HCT116 (cell line): ENCODE results near the gene ERG. TPM values are rescaled to one million over a fixed set of nuclear protein-coding genes. Genes with fewer than 3 reads are reported as not detected.

ENCODE experiments used
- ATAC-seq: fragments of 200-7000 bp; cut with Tn5 transposase; 2 replicates; pipeline ENCODE4 v1.9.1; 2020; ENCODE audit warnings: mild to moderate bottlenecking, moderate library complexity
- BruUV-seq: library from RNA; stranded (reverse); fragments of 400-500 nt; replicated peaks from 2 replicates; lab custom pipeline; 2021; lab: Mats Ljungman, UMichigan
- CTCF ChIA-PET: fragments of 300-600 bp; sonication (Branson Sonifier 250); formaldehyde crosslinking; loops from one replicate; lab custom pipeline; 2021; ENCODE audit warnings: antibody characterized with exemption; lab: Charles Lee
- POLR2A ChIA-PET: fragments of 300-600, 350-600 bp; sonication (Branson Sonifier 250); formaldehyde crosslinking; loops from one replicate; lab custom pipeline; 2021; ENCODE audit warnings: antibody characterized with exemption; lab: Charles Lee
- RAD21 ChIA-PET, 2 experiments: fragments of 300-600 bp; sonication (Branson Sonifier 250); formaldehyde crosslinking; loops; one replicate each; lab custom pipeline; 2023; ENCODE audit warnings: low total read pairs in 2 of 2; ENCODE audit not compliant: uncharacterized antibody in 2 of 2, unreplicated experiment in 2 of 2, low non-redundant PET in 1 of 2; lab: Charles Lee
- DNase-seq: peaks from one replicate; pipeline ENCODE4 v3.0.0-alpha.2; 2010; ENCODE audit warnings: low read depth, low spot score
- H2AFZ ChIP-seq: fragments of 200-600 bp; shearing (Covaris generic), sonication (generic); 2 replicates; pipeline ENCODE4 v1.6.1; 2017; ENCODE audit warnings: low read depth, mixed run types, mixed read lengths, antibody characterized with exemption, low read length; ENCODE audit not compliant: poor library complexity, severe bottlenecking
- H3K27ac ChIP-seq: 2 replicates; pipeline ENCODE4 v1.5.1; 2012; ENCODE audit warnings: low read depth, low read length
- H3K27me3 ChIP-seq: fragments of 200-600 bp; sonication (generic); 2 replicates; pipeline ENCODE4 v1.6.1; 2016; ENCODE audit warnings: mixed run types, low read length, mixed read lengths; ENCODE audit not compliant: insufficient read depth
- H3K36me3 ChIP-seq, 2 experiments: fragments of 200-500 bp in 1 of 2; fragments of 200-600 bp in 1 of 2; sonication (Bioruptor generic) in 1 of 2; sonication (generic) in 1 of 2; 2 replicates each; pipeline versions ENCODE4 v1.5.1 to v1.6.1; 2014 to 2016; ENCODE audit warnings: low read length in 2 of 2, inconsistent platforms in 1 of 2, mixed read lengths in 1 of 2, mixed run types in 1 of 2; ENCODE audit not compliant: insufficient read depth in 2 of 2, control insufficient read depth in 1 of 2
- H3K4me1 ChIP-seq, 2 experiments: fragments of 200-600 bp in 1 of 2; sonication (generic) in 1 of 2; 2 replicates each; pipeline versions ENCODE4 v1.5.1 to v1.6.1; 2012 to 2017; ENCODE audit warnings: low read length in 2 of 2, inconsistent platforms in 1 of 2, mild to moderate bottlenecking in 1 of 2, mixed read lengths in 1 of 2, mixed run types in 1 of 2, moderate library complexity in 1 of 2; ENCODE audit not compliant: insufficient read depth in 2 of 2, control insufficient read depth in 1 of 2
- H3K4me2 ChIP-seq: fragments of 200-600 bp; sonication (generic); 2 replicates; pipeline ENCODE4 v1.6.1; 2017; ENCODE audit warnings: mixed run types, low read length, mixed read lengths
- H3K4me3 ChIP-seq, 2 experiments: fragments of 200-600 bp in 1 of 2; sonication (generic) in 1 of 2; replicated peaks in 1 of 2; 2 replicates each; pipeline ENCODE4 v1.5.1; 2011 to 2016; ENCODE audit warnings: low read length in 2 of 2, control low read depth in 1 of 2, low read depth in 1 of 2, mild to moderate bottlenecking in 1 of 2, mixed read lengths in 1 of 2, mixed run types in 1 of 2
- H3K79me2 ChIP-seq: fragments of 200-600 bp; sonication (generic); 2 replicates; pipeline ENCODE4 v1.6.1; 2017; ENCODE audit warnings: mild to moderate bottlenecking, mixed run types, low read length, moderate library complexity, mixed read lengths; ENCODE audit not compliant: insufficient read depth
- H3K9ac ChIP-seq: fragments of 200-600 bp; sonication (generic); 2 replicates; pipeline ENCODE4 v1.6.1; 2016; ENCODE audit warnings: low read length, mixed read lengths
- H3K9me2 ChIP-seq: fragments of 200-600 bp; sonication (generic), shearing (Covaris generic); 2 replicates; pipeline ENCODE4 v1.6.1; 2017; ENCODE audit warnings: mixed run types, mild to moderate bottlenecking, moderate library complexity; ENCODE audit not compliant: insufficient read depth
- H3K9me3 ChIP-seq, 2 experiments: fragments of 200-500 bp in 1 of 2; fragments of 200-600 bp in 1 of 2; sonication (Bioruptor generic) in 1 of 2; sonication (generic) in 1 of 2; 2 replicates each; pipeline ENCODE4 v1.6.1; 2014 to 2017; ENCODE audit warnings: low read length in 2 of 2, mixed read lengths in 2 of 2, inconsistent platforms in 1 of 2, low read depth in 1 of 2, mild to moderate bottlenecking in 1 of 2, mixed run types in 1 of 2, moderate library complexity in 1 of 2; ENCODE audit not compliant: control insufficient read depth in 1 of 2, insufficient read depth in 1 of 2
- H4K20me1 ChIP-seq: fragments of 200-600 bp; sonication (generic), shearing (Covaris generic); 2 replicates; pipeline ENCODE4 v1.6.1; 2017; ENCODE audit warnings: mixed run types, mild to moderate bottlenecking, moderate library complexity; ENCODE audit not compliant: insufficient read depth
- EGR1 ChIP-seq: IDR thresholded peaks from 2 replicates; pipeline ENCODE4 v1.6.1; 2012; ENCODE audit warnings: low read depth
- EZH2 ChIP-seq: fragments of 200-600 bp; sonication (generic); IDR thresholded peaks from 2 replicates; pipeline ENCODE4 v1.6.1; 2017; ENCODE audit warnings: antibody characterized with exemption, mixed run types
- EZH2phosphoT487 ChIP-seq: fragments of 200-600 bp; IDR thresholded peaks from 2 replicates; pipeline ENCODE4 v1.6.1; 2018; ENCODE audit warnings: antibody characterized with exemption, borderline replicate concordance
- JUND ChIP-seq: IDR thresholded peaks from 2 replicates; pipeline ENCODE4 v1.6.1; 2012
- POLR2A ChIP-seq: IDR thresholded peaks from 2 replicates; pipeline ENCODE4 v1.7.0; 2011; ENCODE audit warnings: borderline replicate concordance; ENCODE audit not compliant: insufficient read depth, insufficient read length; ENCODE audit errors: extremely low read depth
- POLR2AphosphoS5 ChIP-seq: IDR thresholded peaks from 2 replicates; pipeline ENCODE4 v1.6.1; 2011; ENCODE audit warnings: mild to moderate bottlenecking, low read depth, low read length, moderate library complexity
- SIN3A ChIP-seq: IDR thresholded peaks from 2 replicates; pipeline ENCODE4 v1.6.1; 2012; ENCODE audit warnings: low read depth
- SP1 ChIP-seq: IDR thresholded peaks from 2 replicates; pipeline ENCODE4 v1.6.1; 2012; ENCODE audit warnings: low read depth
- TCF7L2 ChIP-seq: IDR thresholded peaks from 2 replicates; pipeline ENCODE4 v1.7.0; 2011; ENCODE audit warnings: borderline replicate concordance, inconsistent platforms; ENCODE audit not compliant: insufficient read depth, insufficient read length; ENCODE audit errors: extremely low read depth
- ZNF274 ChIP-seq: fragments of 200-500 bp; sonication (Bioruptor generic); IDR thresholded peaks from 2 replicates; pipeline ENCODE4 v1.6.1; 2014; ENCODE audit warnings: mild to moderate bottlenecking, low read depth, low read length, inconsistent platforms
- intact Hi-C: fragments of 100-400 bp; cut with micrococcal nuclease; formaldehyde crosslinking; loops from 2 replicates; pipeline ENCODE4 v1.10.0; 2022
- total RNA-seq: library from RNA; stranded (reverse); gene quantifications from one replicate; pipeline ENCODE4 v1.2.1, GENCODE V29; 2021; ENCODE audit not compliant: unreplicated experiment
- TF ChIP-seq, protein P1 (sequence below), 3 experiments: fragments of 200-600 bp in 1 of 3; sonication (generic) in 1 of 3; IDR thresholded peaks in 2 of 3; conservative IDR thresholded peaks in 1 of 3; 2 replicates each; pipeline ENCODE4 v1.5.1; 2012 to 2017; ENCODE audit warnings: low read depth in 2 of 3, low read length in 2 of 3, antibody characterized with exemption in 1 of 3, borderline replicate concordance in 1 of 3, control low read depth in 1 of 3, mild to moderate bottlenecking in 1 of 3, mixed read lengths in 1 of 3, mixed run types in 1 of 3, moderate library complexity in 1 of 3; ENCODE audit not compliant: insufficient read depth in 1 of 3

ERG gene
- total RNA-seq, 1 experiment from 2014 or later: 0.17 TPM

DNA sequence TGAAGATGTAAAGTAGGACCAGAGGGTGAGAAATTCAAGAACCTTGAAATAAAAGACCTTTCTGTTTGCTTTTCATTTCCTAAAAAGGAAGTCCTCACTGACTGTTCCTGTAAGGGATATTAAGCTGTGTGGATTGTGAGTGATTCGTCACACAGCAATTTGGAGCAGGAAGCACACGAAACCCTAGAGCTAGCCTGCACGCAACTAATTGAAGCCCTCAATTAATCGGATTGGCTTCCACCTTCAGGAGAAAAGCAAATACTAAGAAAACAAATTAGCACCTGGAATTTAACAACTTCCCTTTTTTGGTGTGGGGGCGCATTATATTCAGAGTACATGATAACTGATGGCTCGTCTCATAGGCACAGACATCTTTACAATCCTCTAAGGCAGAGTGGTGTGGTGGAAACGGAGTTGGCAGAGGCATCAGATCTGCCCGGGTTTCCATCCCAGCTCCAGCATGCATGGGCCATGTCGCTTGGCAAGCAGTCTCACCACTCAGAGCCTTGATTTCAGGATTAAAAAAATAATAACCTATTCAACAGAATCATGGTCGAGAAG is 146.2 kb downstream of the ERG start:
- intact Hi-C loops: loop anchor here (1.0 to 2.0 kb wide), 3 partner anchors 133 to 652 kb away; no protein-coding TSS in a partner anchor
- peaks cover 4% of the 10 kb centered on the region; the same call in 1 of the 2 replicates for H3K27me3 ChIP-seq
- no peak overlapping the region for H3K4me2 ChIP-seq

DNA sequence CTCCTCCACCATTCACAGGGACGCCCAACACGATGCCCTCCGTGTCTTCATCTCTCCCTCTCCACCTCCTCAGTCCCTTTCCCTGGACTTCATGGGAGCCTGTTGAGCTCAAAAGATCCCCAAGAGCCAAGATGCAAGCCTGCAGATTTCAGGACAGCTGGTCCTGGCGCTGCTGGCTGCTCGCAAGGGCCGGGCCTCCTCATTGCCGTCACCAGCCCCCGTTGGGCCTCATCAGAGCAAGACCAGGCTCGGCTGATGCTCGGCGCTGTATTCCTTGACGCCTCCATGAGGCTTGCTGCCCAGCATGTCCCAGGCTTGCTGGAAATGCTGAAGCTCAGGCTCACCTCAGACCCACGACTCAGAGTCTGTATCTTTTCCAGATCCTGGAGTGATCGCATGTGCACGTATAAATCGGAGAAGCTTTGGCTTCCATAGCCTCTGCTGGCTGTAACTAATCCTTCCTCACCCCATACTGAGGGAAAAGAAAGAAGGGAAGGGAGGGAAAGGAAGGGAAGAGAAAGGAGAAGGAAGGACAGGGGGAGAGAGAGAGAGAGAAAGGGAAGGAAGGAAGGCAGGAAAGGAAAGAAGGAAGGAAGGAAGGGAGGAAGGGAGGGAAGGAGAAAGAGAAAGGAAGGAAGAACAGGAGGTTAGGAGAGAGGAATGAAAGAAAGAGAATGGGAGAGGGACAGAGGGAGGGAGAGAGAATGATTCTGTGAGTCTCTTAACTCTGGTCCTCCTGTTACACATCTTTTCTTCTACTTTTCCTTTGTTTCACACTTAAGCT is 146.9 kb downstream of the ERG start:
- H3K27me3 ChIP-seq: peaks cover 4% of the 10 kb centered on the region; the same call in 1 of the 2 replicates
- DNase-seq (no peak), ATAC-seq (no peak)
- no peak overlapping the region for H3K27ac ChIP-seq
- no peaks in the 10 kb centered on the region for H4K20me1 ChIP-seq
- H3K9me2 ChIP-seq: no peaks in the 10 kb centered on the region
- H3K4me3 ChIP-seq: no peak overlapping the region
- ChIA-PET CTCF (interaction anchor here (0.8 to 2.0 kb wide), 9 partner anchors 132 to 677 kb away, joined by 3 to 14 read pairs (median 7); no protein-coding TSS in a partner anchor), RAD21 (no interaction called here), POLR2A (no interaction called here)
- no peaks in the 10 kb centered on the region; a peak in 1 of 4 replicates for H3K4me1 ChIP-seq
- H3K79me2 ChIP-seq: no peaks in the 10 kb centered on the region
- no peaks in the 10 kb centered on the region for H3K9me3 ChIP-seq
- no peak overlapping the region for H3K9ac ChIP-seq
- no peak overlapping the region for H2AFZ ChIP-seq
- no peak overlapping the region for H3K4me2 ChIP-seq
- BruUV-seq: no TSS peak
- intact Hi-C loops: no loop called here
- TF ChIP-seq ZNF274 (no peak), SP1 (no peak), TCF7L2 (no peak), JUND (no peak), EZH2 (no peak)
- TF ChIP-seq, protein P1, sequence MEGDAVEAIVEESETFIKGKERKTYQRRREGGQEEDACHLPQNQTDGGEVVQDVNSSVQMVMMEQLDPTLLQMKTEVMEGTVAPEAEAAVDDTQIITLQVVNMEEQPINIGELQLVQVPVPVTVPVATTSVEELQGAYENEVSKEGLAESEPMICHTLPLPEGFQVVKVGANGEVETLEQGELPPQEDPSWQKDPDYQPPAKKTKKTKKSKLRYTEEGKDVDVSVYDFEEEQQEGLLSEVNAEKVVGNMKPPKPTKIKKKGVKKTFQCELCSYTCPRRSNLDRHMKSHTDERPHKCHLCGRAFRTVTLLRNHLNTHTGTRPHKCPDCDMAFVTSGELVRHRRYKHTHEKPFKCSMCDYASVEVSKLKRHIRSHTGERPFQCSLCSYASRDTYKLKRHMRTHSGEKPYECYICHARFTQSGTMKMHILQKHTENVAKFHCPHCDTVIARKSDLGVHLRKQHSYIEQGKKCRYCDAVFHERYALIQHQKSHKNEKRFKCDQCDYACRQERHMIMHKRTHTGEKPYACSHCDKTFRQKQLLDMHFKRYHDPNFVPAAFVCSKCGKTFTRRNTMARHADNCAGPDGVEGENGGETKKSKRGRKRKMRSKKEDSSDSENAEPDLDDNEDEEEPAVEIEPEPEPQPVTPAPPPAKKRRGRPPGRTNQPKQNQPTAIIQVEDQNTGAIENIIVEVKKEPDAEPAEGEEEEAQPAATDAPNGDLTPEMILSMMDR (IDR thresholded peaks at IDR 0.05 in 2 of 3, conservative IDR thresholded peaks at IDR 0.05 in 1 of 3; ENCODE audit: borderline replicate concordance in 1 of 3, insufficient read depth in 1 of 3, low read depth in 2 of 3, low read length in 2 of 3): no peak
- H3K36me3 ChIP-seq: no peaks in the 10 kb centered on the region

More for the DNA sequence above, 146.2 kb downstream of the ERG start:
- no peaks in the 10 kb centered on the region for H3K9me2 ChIP-seq
- H3K27ac ChIP-seq: no peak overlapping the region
- no peak overlapping the region for H3K9ac ChIP-seq
- ChIA-PET RAD21 (no interaction called here), CTCF (interaction anchor here (0.9 to 2.0 kb wide), 11 partner anchors 9 to 678 kb away, joined by 3 to 14 read pairs (median 6); no protein-coding TSS in a partner anchor), POLR2A (no interaction called here)
- H3K4me1 ChIP-seq: no peaks in the 10 kb centered on the region; a peak in 1 of 4 replicates
- no peaks in the 10 kb centered on the region for H3K79me2 ChIP-seq
- no peak for ATAC-seq
- no peak for TF ChIP-seq EZH2phosphoT487
- no peak for TF ChIP-seq POLR2AphosphoS5
- TF ChIP-seq SIN3A: no peak
- TF ChIP-seq EGR1: no peak
- TF ChIP-seq POLR2A: no peak
- TF ChIP-seq, all 23 proteins: peak for 0
- no peak overlapping the region for H2AFZ ChIP-seq
- no peaks in the 10 kb centered on the region for H4K20me1 ChIP-seq
- H3K36me3 ChIP-seq: no peaks in the 10 kb centered on the region
- H3K9me3 ChIP-seq: no peaks in the 10 kb centered on the region
- no TSS peak for BruUV-seq
- no peak overlapping the region for H3K4me3 ChIP-seq
- no peak for DNase-seq
